Measurements from ENCODE around the gene ZNF396.

DNA sequence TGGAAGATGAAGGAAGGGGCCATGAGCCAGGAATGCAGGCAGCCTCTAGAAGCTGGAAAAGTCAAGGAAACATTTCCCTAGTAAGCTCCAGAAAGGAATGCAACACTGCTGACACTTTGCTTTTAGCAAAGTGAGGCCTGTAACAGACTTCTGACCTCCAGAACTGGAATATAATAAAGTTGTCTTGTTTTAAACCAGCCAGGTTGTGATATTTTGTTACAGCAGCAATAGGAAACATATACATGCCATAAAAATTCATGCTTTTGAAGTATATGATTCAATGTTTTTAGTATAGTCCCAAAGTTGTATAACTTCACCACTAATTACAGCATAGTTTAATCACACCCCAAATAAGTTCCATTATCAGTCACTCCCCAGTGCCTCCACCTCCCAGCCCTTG is 15.2 kb upstream of the ZNF396 start:
- TF ChIP-seq, protein P1, sequence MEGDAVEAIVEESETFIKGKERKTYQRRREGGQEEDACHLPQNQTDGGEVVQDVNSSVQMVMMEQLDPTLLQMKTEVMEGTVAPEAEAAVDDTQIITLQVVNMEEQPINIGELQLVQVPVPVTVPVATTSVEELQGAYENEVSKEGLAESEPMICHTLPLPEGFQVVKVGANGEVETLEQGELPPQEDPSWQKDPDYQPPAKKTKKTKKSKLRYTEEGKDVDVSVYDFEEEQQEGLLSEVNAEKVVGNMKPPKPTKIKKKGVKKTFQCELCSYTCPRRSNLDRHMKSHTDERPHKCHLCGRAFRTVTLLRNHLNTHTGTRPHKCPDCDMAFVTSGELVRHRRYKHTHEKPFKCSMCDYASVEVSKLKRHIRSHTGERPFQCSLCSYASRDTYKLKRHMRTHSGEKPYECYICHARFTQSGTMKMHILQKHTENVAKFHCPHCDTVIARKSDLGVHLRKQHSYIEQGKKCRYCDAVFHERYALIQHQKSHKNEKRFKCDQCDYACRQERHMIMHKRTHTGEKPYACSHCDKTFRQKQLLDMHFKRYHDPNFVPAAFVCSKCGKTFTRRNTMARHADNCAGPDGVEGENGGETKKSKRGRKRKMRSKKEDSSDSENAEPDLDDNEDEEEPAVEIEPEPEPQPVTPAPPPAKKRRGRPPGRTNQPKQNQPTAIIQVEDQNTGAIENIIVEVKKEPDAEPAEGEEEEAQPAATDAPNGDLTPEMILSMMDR (IDR thresholded peaks at IDR 0.05 in 8 of 11, conservative IDR thresholded peaks at IDR 0.05 in 3 of 11) = no peak
- no peak for TF ChIP-seq POLR2A (IDR thresholded peaks at IDR 0.05)
- no peak for TF ChIP-seq POLR2AphosphoS5 (IDR thresholded peaks at IDR 0.05)

All from spleen (tissue), 7 donors.